Glutamatergic neuron (in vitro differentiated cells): ENCODE measurements around the gene DST. TPM values are rescaled to one million over a fixed set of nuclear protein-coding genes. Genes with fewer than 3 reads are reported as not detected.

Experiments used
- DNase-seq: peaks from one replicate; pipeline ENCODE4 v3.0.0; 2022
- H3K27ac Mint-ChIP-seq: one replicate; pipeline ENCODE4 v1.8.0; 2020; ENCODE audit warnings: mild to moderate bottlenecking, mixed read lengths, inconsistent platforms; ENCODE audit not compliant: unreplicated experiment
- H3K27me3 Mint-ChIP-seq: one replicate; pipeline ENCODE4 v1.8.0; 2020; ENCODE audit warnings: mild to moderate bottlenecking, moderate library complexity, mixed read lengths, inconsistent platforms; ENCODE audit not compliant: unreplicated experiment
- H3K36me3 Mint-ChIP-seq: one replicate; pipeline ENCODE4 v1.8.0; 2020; ENCODE audit warnings: mild to moderate bottlenecking, mixed read lengths, inconsistent platforms; ENCODE audit not compliant: unreplicated experiment
- H3K4me1 Mint-ChIP-seq: one replicate; pipeline ENCODE4 v1.8.0; 2020; ENCODE audit warnings: mild to moderate bottlenecking, low read depth, mixed read lengths, inconsistent platforms; ENCODE audit not compliant: unreplicated experiment
- H3K4me3 Mint-ChIP-seq: one replicate; pipeline ENCODE4 v1.8.0; 2020; ENCODE audit warnings: mild to moderate bottlenecking, mixed read lengths, inconsistent platforms; ENCODE audit not compliant: unreplicated experiment
- H3K9me3 Mint-ChIP-seq: one replicate; pipeline ENCODE4 v1.8.0; 2020; ENCODE audit warnings: mild to moderate bottlenecking, moderate library complexity, mixed read lengths, inconsistent platforms; ENCODE audit not compliant: unreplicated experiment
- CTCF ChIP-seq: fragments of 200-600 bp; sonication (generic); IDR thresholded peaks from one replicate; pipeline ENCODE4 v1.5.0; 2021; ENCODE audit not compliant: partially characterized antibody, unreplicated experiment
- total RNA-seq: library from RNA; stranded (reverse); fragmentation: NEBNext Ultra II Directional; extraction: Animal tissue kit (Norgen Biotek cat#: 25700); gene quantifications from one replicate; pipeline ENCODE4 v1.2.1, GENCODE V29; 2021; ENCODE audit not compliant: unreplicated experiment

Gene DST
- total RNA-seq, 1 donor from 2014 or later = 981 TPM

- Mint-ChIP-seq H3K36me3 (no peaks in the 10 kb centered on the region), H3K27ac (no peak overlapping the region), H3K4me1 (no peaks in the 10 kb centered on the region), H3K27me3 (no peaks in the 10 kb centered on the region), H3K9me3 (no peaks in the 10 kb centered on the region), H3K4me3 (no peak overlapping the region)
- TF ChIP-seq CTCF = no peak
- DNase-seq = no peak
Observed at GRCh38 chr6:56613247-56613851, 29.3 kb downstream of the DST start.

DNA sequence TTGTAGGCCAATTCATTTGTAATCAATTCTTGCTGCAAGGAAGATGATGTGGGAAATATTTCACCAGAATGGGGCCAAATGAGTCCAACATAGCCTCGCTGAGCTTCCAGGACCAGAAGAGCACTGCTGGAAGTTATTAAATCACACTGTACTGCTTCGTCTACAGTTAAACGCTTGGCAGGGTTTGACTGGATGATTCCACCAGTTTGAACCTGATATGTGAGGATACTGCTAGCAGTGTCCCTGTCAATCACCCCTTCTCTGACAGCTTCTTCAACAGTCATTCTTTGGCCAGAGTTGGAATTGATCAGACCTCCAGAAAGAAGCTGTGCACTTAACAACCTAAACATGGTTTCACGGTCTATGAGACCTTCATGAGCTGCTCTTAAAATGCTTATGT lies 34.4 kb downstream of the DST start:
- Mint-ChIP-seq H3K27ac (no peak overlapping the region), H3K4me1 (no peaks in the 10 kb centered on the region), H3K36me3 (peaks cover 6% of the 10 kb centered on the region), H3K9me3 (no peaks in the 10 kb centered on the region), H3K27me3 (peaks cover 2% of the 10 kb centered on the region), H3K4me3 (no peak overlapping the region)
- no peak for DNase-seq
- TF ChIP-seq CTCF = no peak

- Mint-ChIP-seq H3K36me3 (peaks cover 6% of the 10 kb centered on the region), H3K27ac (no peak overlapping the region), H3K4me1 (no peaks in the 10 kb centered on the region), H3K4me3 (no peak overlapping the region), H3K27me3 (peaks cover 2% of the 10 kb centered on the region), H3K9me3 (no peaks in the 10 kb centered on the region)
- no peak for TF ChIP-seq CTCF
- no peak for DNase-seq
Observed at GRCh38 chr6:56607111-56607752, 35.5 kb downstream of the DST start.

DNA sequence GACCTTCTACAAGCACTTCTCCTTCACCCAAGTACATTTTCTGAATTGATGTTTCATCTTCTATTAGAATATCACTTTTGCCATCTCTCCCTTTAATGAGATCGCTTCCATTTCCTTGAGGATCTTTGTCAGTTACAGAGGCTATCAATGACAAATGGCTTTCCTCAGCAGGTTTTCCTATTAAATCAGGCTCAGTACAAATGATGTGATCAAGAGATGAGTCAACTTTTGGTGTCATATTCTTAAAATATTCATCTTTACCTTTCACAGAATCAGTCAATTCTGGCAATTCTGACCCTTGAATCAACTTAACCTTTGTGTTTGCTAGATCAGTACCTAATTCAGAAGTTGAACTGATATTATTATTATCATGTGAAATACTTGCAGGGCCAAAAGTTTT lies 37.3 kb downstream of the DST start:
- no peak for DNase-seq
- TF ChIP-seq CTCF = no peak
- H3K4me3 Mint-ChIP-seq = no peak overlapping the region
- H3K27ac Mint-ChIP-seq = no peak overlapping the region
- peaks cover 2% of the 10 kb centered on the region for H3K27me3 Mint-ChIP-seq
- no peaks in the 10 kb centered on the region for H3K9me3 Mint-ChIP-seq
- no peaks in the 10 kb centered on the region for H3K4me1 Mint-ChIP-seq
- H3K36me3 Mint-ChIP-seq = peaks cover 6% of the 10 kb centered on the region

GRCh38 chr6:56604186-56604585 lies 38.5 kb downstream of the DST start:
- H3K27ac Mint-ChIP-seq = no peak overlapping the region
- no peaks in the 10 kb centered on the region for H3K4me1 Mint-ChIP-seq
- no peak for DNase-seq
- H3K36me3 Mint-ChIP-seq = peaks cover 6% of the 10 kb centered on the region
- no peaks in the 10 kb centered on the region for H3K9me3 Mint-ChIP-seq
- TF ChIP-seq CTCF = no peak
- H3K27me3 Mint-ChIP-seq = peaks cover 2% of the 10 kb centered on the region
- no peak overlapping the region for H3K4me3 Mint-ChIP-seq
